Fibroblast of skin of scalp (primary cell): ENCODE measurements around the gene TBC1D3E. TPM values are rescaled to one million over a fixed set of nuclear protein-coding genes. Genes with fewer than 3 reads are reported as not detected.
"Not testable (repeated sequence)": the region's sequence is repeated elsewhere in the genome, so short reads cannot be mapped to it uniquely, and the experiment has no call there.

Experiments
- DNase-seq: peaks from one replicate; pipeline ENCODE4 v3.0.0-alpha.2; 2013
- polyA plus RNA-seq, 2 experiments: library from polyadenylated mRNA; unstranded; fragments of 120-200 nt; gene quantifications; one replicate each; pipeline ENCODE4 v1.2.1, GENCODE V29; 2013; ENCODE audit not compliant: insufficient read length in 2 of 2

The TBC1D3E gene
- polyA plus RNA-seq (2013, experiment 1 of 2; ENCODE audit: insufficient read length): not detected
- polyA plus RNA-seq (2013, experiment 2 of 2; ENCODE audit: insufficient read length): not detected

GRCh38 chr17:38127651-38128050, at the start of gene TBC1D3E:
Gene TBC1D3E (plus strand): TSS chr17:38127951. CDS start chr17:38129496, 1,545 bp downstream.
- DNase-seq: not testable (repeated sequence)

- DNase-seq: not testable (repeated sequence)
These were observed 40.4 kb upstream of the TBC1D3E start for GRCh38 chr17:38087344-38087743.

- not testable (repeated sequence) for DNase-seq
These were observed 39.6 kb upstream of the TBC1D3E start for GRCh38 chr17:38088120-38088519.

GRCh38 chr17:38094059-38094694, 33.6 kb upstream of the TBC1D3E start:
- DNase-seq: not testable (repeated sequence)

GRCh38 chr17:38099262-38099661, 28.5 kb upstream of the TBC1D3E start:
- DNase-seq: not testable (repeated sequence)

GRCh38 chr17:38119829-38120228, 7.9 kb upstream of the TBC1D3E start:
- not testable (repeated sequence) for DNase-seq

GRCh38 chr17:38134860-38135259, 7.1 kb downstream of the TBC1D3E start:
- DNase-seq: not testable (repeated sequence)
